Bronchial epithelial cell (primary cell): ENCODE results near the gene LAMA2. TPM values are rescaled to one million over a fixed set of nuclear protein-coding genes. Genes with fewer than 3 reads are reported as not detected.
A peak's percentile ranks its signal among the peaks of the same experiment; 100 is the strongest.

Experiments
- DNase-seq: peaks from one replicate; pipeline ENCODE4 v3.0.0-alpha.2; 2010; ENCODE audit warnings: low read depth
- FAIRE-seq: peaks from 2 replicates; lab custom pipeline; 2011; peaks lifted over from hg19 to GRCh38; lab: Jason Lieb, UNC
- H3K27me3 ChIP-seq: 2 replicates; pipeline ENCODE4 v1.5.1; 2011; ENCODE audit warnings: low read length; ENCODE audit not compliant: control insufficient read depth, insufficient read depth
- H3K36me3 ChIP-seq: 2 replicates; pipeline ENCODE4 v1.5.1; 2011; ENCODE audit warnings: low read length; ENCODE audit not compliant: control insufficient read depth, insufficient read depth
- H3K4me3 ChIP-seq: 2 replicates; pipeline ENCODE4 v1.5.1; 2011; ENCODE audit warnings: mild to moderate bottlenecking, low read depth, low read length, control low read depth
- CTCF ChIP-seq: IDR thresholded peaks from 2 replicates; pipeline ENCODE4 v1.5.1; 2011; ENCODE audit warnings: mild to moderate bottlenecking, moderate library complexity, low read length, control low read depth, inconsistent platforms; ENCODE audit not compliant: insufficient read depth, severe bottlenecking
- total RNA-seq: library from RNA; depleted of rRNA; stranded (reverse); fragments of >200 nt; gene quantifications from 2 replicates; pipeline ENCODE4 v1.2.1, GENCODE V29; 2014

The LAMA2 gene
- total RNA-seq, 1 donor from 2014 or later = 2.6 TPM

GRCh38 chr6:129235167-129236000 is 352.4 kb downstream of the LAMA2 start:
- DNase-seq = no peak
- Histone ChIP-seq H3K4me3 (no peak overlapping the region), H3K27me3 (no peaks in the 10 kb centered on the region), H3K36me3 (no peaks in the 10 kb centered on the region)
- FAIRE-seq = no peak
- no peak for TF ChIP-seq CTCF

- H3K27me3 ChIP-seq = no peaks in the 10 kb centered on the region
- DNase-seq (no peak), FAIRE-seq (no peak)
- no peaks in the 10 kb centered on the region for H3K36me3 ChIP-seq
- no peak for TF ChIP-seq CTCF
- no peak overlapping the region for H3K4me3 ChIP-seq
These were observed 353.1 kb downstream of the LAMA2 start for GRCh38 chr6:129236001-129236517.

- Histone ChIP-seq H3K4me3 (no peak overlapping the region), H3K27me3 (no peaks in the 10 kb centered on the region), H3K36me3 (no peaks in the 10 kb centered on the region)
- no peak for DNase-seq
- no peak for FAIRE-seq
- no peak for TF ChIP-seq CTCF
These were observed 356.1 kb downstream of the LAMA2 start for GRCh38 chr6:129238991-129239390.

GRCh38 chr6:129239825-129240491 is 357.0 kb downstream of the LAMA2 start:
- H3K4me3 ChIP-seq = no peak overlapping the region
- H3K36me3 ChIP-seq = no peaks in the 10 kb centered on the region
- DNase-seq (peak; percentile 96), FAIRE-seq (peak; percentile 91)
- TF ChIP-seq CTCF = no peak
- no peaks in the 10 kb centered on the region for H3K27me3 ChIP-seq

GRCh38 chr6:129240492-129240853 is 357.5 kb downstream of the LAMA2 start:
- Histone ChIP-seq H3K27me3 (no peaks in the 10 kb centered on the region), H3K4me3 (no peak overlapping the region), H3K36me3 (no peaks in the 10 kb centered on the region)
- FAIRE-seq (no peak), DNase-seq (no peak)
- TF ChIP-seq CTCF = no peak
